Fibroblast of skin of right quadriceps (primary cell): ENCODE measurements around the gene KRTAP4-3.
"Not testable (repeated sequence)": the region's sequence is repeated elsewhere in the genome, so short reads cannot be mapped to it uniquely, and the experiment has no call there.

Experiments used
- DNase-seq: peaks from one replicate; pipeline ENCODE4 v3.0.0-alpha.2; 2013

Gene KRTAP4-3

DNA sequence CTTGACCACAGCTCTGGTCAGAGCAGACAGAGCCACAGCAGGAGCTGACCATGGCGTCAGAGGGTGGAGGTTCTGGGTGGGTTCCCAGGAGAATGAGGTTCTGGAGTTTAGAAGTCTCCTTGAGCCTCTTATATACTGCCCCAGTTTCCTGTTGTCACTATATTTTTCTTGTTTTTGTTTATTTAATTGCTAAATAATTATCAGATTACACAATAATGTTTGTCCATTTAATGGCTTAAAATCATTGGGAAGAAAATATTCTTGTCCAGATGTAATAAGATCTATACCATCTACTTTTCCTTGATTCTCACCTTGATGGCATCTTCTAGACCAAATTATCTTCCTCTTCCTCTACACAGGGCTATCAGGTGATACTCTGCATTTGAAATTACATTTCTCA is at the start of gene KRTAP4-3:
Gene KRTAP4-3 (minus strand): TSS at position 101 of the 400 bp plus-strand sequence. CDS start 49 bp downstream, at position 52.
- no peak for DNase-seq

DNA sequence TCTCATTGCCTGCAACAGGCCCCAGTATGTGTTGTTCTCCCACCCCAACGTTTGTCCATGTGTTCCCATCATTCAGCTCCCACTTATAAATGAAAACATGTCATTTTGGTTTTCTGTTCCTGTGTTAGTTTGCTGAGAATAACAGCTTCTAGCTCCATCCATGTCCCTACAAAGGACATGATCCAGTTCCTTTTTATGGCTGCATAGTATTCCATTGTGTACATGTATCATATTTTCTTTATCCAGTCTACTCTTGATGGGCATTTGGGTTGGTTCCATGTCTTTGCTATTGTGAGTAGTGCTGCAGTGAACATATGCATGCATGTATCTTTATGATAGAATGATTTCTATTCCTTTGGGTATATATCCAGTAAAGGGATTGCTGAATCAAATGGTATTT is 47.7 kb upstream of the KRTAP4-3 start:
- no peak for DNase-seq

GRCh38 chr17:41212524-41213169 is 44.6 kb upstream of the KRTAP4-3 start:
- DNase-seq, result no peak

- peak; percentile 39 for DNase-seq
Observed at GRCh38 chr17:41211845-41212466, 43.9 kb upstream of the KRTAP4-3 start.

DNA sequence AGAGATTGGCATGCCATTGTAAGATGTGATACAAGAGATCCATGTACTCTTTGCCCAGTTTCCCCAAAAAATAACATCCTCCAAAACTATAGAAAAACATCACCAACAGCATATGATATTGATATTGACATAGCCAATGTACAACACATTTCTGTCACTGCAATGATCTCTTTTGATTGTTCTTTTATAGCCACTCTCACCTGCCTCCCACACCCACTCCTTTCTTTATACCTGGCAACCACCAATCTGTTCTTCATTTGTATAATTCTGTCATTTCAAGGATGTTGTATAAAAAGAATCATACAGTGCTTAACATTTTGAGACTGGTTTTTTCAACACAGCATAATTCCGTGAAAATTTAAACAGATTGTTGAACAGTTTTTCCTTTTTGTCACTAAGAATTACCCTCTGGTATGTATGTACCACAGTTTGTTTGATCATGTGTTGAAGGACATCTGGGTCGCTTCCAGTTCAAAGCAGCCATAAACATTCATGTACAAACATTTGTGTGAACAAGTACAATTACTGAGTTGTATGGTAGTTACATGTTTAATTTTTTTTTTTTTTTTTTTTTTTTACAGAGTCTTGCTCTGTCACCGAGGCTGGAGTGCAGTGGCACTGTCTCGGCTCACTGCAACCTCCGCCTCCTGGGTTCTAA is 31.5 kb upstream of the KRTAP4-3 start:
- DNase-seq, result no peak

DNA sequence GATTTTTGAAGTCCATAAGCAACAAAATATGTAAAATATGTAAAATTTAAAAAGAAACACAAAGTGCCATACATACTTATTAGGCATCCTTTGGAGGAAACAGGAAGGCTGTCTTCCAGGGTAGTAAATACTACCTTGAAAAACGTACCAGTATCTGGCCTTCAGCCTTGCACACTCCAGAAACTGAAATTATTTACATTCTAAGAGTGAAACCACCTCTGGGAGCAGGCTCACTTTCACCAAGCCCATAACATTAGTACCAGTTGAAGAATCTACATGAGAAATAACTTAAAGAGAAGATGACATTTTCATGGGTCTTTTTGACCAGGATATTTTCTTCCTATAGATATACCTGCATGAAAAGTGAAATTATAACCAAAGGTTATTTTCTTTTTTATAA is 28.0 kb upstream of the KRTAP4-3 start:
- DNase-seq, result no peak

DNA sequence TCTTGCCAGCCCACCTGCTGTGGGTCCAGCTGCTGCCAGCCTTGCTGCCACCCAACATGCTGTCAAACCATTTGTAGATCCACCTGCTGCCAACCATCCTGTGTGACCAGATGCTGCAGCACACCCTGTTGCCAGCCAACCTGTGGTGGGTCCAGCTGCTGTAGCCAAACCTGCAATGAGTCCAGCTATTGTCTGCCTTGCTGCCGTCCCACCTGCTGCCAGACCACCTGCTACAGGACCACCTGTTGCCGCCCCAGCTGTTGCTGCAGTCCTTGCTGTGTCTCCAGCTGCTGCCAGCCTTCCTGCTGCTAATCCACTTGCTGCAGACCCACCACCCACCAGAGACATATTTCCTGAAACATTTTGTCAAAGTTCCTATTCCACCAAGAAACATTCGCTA is 22.3 kb upstream of the KRTAP4-3 start:
- DNase-seq, result no peak

DNA sequence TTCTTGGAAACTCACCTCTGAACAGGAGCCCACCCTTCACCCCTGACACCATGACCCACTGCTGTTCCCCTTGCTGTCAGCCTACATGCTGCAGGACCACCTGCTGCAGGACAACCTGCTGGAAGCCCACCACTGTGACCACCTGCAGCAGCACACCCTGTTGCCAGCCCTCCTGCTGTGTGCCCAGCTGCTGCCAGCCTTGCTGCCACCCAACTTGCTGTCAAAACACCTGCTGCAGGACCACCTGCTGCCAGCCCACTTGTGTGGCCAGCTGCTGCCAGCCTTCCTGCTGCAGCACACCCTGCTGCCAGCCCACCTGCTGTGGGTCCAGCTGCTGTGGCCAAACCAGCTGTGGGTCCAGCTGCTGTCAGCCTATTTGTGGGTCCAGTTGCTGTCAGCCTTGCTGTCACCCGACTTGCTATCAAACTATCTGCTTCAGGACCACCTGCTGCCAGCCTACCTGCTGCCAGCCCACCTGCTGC is 21.9 kb upstream of the KRTAP4-3 start, which contains the start of gene KRTAP9-1:
Gene KRTAP9-1 (plus strand): TSS at position 51 of the 482 bp plus-strand sequence. CDS start 0 bp downstream, at position 51.
- not testable (repeated sequence) for DNase-seq

- DNase-seq, result no peak
Observed at GRCh38 chr17:41186872-41187271, 18.9 kb upstream of the KRTAP4-3 start.

GRCh38 chr17:41185001-41185400 is 17.0 kb upstream of the KRTAP4-3 start:
- no peak for DNase-seq

- DNase-seq, result no peak
Observed at GRCh38 chr17:41184480-41184961, 16.5 kb upstream of the KRTAP4-3 start, which contains the start of gene KRTAP4-1. Gene KRTAP4-1, minus strand, starts transcription at chr17:41184911. Its CDS starts 57 bp downstream, at chr17:41184854.

- DNase-seq, result peak; percentile 50
Observed at GRCh38 chr17:41178843-41179616, 11.0 kb upstream of the KRTAP4-3 start.

- DNase-seq, result peak; percentile 47
Observed at GRCh38 chr17:41178341-41178740, 10.3 kb upstream of the KRTAP4-3 start.

GRCh38 chr17:41177727-41178271 is 9.8 kb upstream of the KRTAP4-3 start, which contains the start of gene KRTAP4-2:
Gene KRTAP4-2, minus strand, starts transcription at chr17:41178221. Its CDS starts 57 bp downstream, at chr17:41178164.
- DNase-seq, result no peak

- DNase-seq, result no peak
Observed at GRCh38 chr17:41176744-41177387, 8.8 kb upstream of the KRTAP4-3 start.

DNA sequence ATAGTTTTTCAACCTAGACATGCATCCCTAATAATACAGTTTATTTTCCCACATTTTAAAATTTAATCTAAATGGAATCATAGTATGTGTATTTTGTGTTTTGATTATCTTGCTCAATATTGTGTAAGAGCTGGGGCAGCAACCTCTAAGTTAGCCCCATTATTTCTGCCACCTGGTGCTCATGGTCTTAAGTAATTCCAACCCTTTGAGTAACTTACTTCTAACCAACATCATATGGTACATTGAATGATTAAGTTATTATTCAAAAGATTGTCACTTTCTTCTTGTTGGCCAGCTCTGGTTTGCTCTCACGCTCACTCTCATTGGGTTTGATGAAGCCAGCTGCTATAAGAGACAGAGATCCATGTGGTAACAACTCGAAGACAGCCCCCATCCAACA is 3.9 kb upstream of the KRTAP4-3 start:
- peak; percentile 31 for DNase-seq

- DNase-seq, result no peak
Observed at GRCh38 chr17:41167561-41167960, 460 bp downstream of the KRTAP4-3 start.

DNA sequence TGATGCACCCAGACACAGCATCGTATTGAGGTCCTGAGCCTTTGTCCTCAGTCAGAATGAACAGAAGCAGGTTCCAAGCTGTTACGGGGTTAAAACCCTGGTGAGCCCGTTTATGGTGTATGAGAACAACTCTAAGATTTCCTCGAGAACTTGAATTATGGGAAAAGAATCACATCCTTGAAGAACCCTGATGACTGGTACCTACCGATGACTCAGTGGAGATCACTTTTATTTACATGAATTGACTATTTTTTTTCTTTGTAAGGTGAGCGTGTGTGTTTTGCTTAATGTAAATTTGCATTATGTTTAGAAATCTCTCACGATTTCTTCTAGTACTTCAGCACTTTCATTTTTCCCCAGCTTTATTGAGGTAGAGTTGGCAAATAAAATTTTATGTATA is 4.2 kb downstream of the KRTAP4-3 start:
- peak; percentile 5 for DNase-seq

GRCh38 chr17:41160648-41161047 is 7.4 kb downstream of the KRTAP4-3 start, which contains the start of gene KRTAP4-4:
Gene KRTAP4-4, minus strand, starts transcription at chr17:41160748. Its CDS starts 57 bp downstream, at chr17:41160691.
- no peak for DNase-seq

- not testable (repeated sequence) for DNase-seq
Observed at GRCh38 chr17:41160190-41160589, 7.8 kb downstream of the KRTAP4-3 start.

DNA sequence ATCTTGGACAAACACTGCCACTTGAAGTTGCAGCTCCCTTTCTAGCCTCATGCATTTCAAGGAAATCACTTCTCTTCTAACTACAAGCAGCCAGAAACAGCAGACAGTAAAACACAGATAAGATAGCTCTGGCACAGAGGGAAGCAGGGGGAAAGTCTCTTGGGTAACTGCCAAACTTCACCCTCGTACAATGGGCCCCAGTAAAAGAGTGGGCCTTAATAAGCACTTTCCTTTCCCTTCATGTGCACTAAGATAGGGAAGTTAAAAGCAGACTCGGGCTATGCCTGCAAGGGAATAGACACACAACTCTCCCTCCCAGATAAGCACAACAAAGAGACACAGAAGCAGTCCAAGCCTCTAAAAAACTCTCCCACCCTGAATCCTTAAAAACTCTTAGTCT is 14.2 kb downstream of the KRTAP4-3 start:
- no peak for DNase-seq

GRCh38 chr17:41151525-41151924 is 16.5 kb downstream of the KRTAP4-3 start:
- DNase-seq, result no peak
